Subcutaneous abdominal adipose tissue (tissue), 5 donors: Measurements from ENCODE around the gene CRYBA1.

Experiments used
- H3K27ac ChIP-seq: one replicate; pipeline ENCODE4 v1.7.0; 2013; ENCODE audit warnings: low read depth, mild to moderate bottlenecking, inconsistent platforms, low read length, moderate library complexity
- H3K27me3 ChIP-seq, 5 donors: one replicate each; pipeline ENCODE4 v1.7.0; 2013; ENCODE audit warnings: low read length in 5 of 5, inconsistent platforms in 1 of 5; ENCODE audit not compliant: control insufficient read depth in 5 of 5, insufficient read depth in 4 of 5
- H3K36me3 ChIP-seq, 5 donors: one replicate each; pipeline ENCODE4 v1.7.0; 2013; ENCODE audit warnings: low read length in 5 of 5; ENCODE audit not compliant: control insufficient read depth in 5 of 5, insufficient read depth in 5 of 5
- H3K4me1 ChIP-seq, 5 donors: one replicate each; pipeline ENCODE4 v1.7.0; 2013; ENCODE audit warnings: low read length in 5 of 5, mild to moderate bottlenecking in 3 of 5, moderate library complexity in 1 of 5; ENCODE audit not compliant: control insufficient read depth in 5 of 5, insufficient read depth in 5 of 5
- H3K4me3 ChIP-seq, 5 donors: one replicate each; pipeline ENCODE4 v1.7.0; 2013; ENCODE audit warnings: low read length in 5 of 5, low read depth in 1 of 5
- H3K9ac ChIP-seq, 5 donors: one replicate each; pipeline ENCODE4 v1.7.0; 2013; ENCODE audit warnings: low read length in 5 of 5, mild to moderate bottlenecking in 4 of 5, moderate library complexity in 3 of 5
- H3K9me3 ChIP-seq, 5 donors: one replicate each; pipeline ENCODE4 v1.7.0; 2013; ENCODE audit warnings: low read length in 5 of 5; ENCODE audit not compliant: control insufficient read depth in 5 of 5
- donor health status: healthy.
- donor health status: healthy.
- donor health status: healthy.
- donor health status: healthy.
- donor health status: healthy.

Gene CRYBA1

DNA sequence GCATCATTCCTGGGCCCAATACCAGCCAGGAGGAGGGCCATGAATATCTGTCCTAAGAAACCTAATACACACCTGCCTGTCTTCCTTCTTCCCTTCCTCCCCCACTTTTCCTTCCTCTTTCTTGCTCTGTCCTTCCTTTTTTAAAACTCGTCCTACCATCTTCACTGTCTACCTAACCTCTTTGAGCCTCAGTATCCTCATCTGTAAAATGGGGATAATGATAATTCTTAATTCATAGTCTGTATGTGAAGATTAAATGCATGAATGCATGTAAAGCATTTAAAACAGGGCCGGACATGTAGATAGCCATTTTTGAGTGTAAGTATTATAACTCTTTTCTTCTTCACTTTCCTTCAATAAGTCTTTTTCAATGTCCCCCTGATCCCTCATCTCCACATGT is 560 bp downstream of the CRYBA1 start:
- Histone ChIP-seq H3K4me1 (peaks cover 0 to 6% (median 4%) of the 10 kb centered on the region in 5 donors), H3K27ac (no peak overlapping the region), H3K27me3 (no peaks in the 10 kb centered on the region), H3K36me3 (peaks cover 0 to 5% (median 0%) of the 10 kb centered on the region in 5 donors), H3K9me3 (no peaks in the 10 kb centered on the region), H3K4me3 (no peak overlapping the region), H3K9ac (no peak overlapping the region)

DNA sequence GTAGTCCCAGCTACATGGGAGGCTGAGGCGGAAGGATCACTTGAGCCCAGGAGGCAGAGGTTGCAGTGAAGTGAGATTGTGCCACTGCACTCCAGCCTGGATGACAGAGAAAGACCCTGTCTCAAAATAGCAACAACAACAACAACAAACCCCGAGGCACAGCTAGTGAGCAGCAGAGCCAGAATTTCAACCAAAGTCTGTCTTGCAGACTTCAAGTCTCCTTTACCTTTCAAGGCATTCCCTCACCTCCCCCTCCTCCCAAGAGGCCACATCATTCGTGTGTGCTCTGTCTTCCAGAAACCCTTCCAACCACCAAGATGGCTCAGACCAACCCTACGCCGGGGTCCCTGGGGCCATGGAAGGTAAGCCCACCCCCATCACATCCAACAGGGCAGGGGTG is 2.2 kb downstream of the CRYBA1 start:
- Histone ChIP-seq H3K9ac (no peak overlapping the region), H3K36me3 (peaks cover 0 to 5% (median 0%) of the 10 kb centered on the region in 5 donors), H3K27ac (no peak overlapping the region), H3K4me1 (peaks cover 0 to 9% (median 6%) of the 10 kb centered on the region in 5 donors), H3K4me3 (no peak overlapping the region), H3K9me3 (no peaks in the 10 kb centered on the region), H3K27me3 (no peaks in the 10 kb centered on the region)

- peaks cover 0 to 9% (median 0%) of the 10 kb centered on the region in 5 donors for H3K36me3 ChIP-seq
- no peaks in the 10 kb centered on the region for H3K9me3 ChIP-seq
- peaks cover 0 to 18% (median 15%) of the 10 kb centered on the region in 5 donors for H3K4me1 ChIP-seq
- no peaks in the 10 kb centered on the region for H3K27me3 ChIP-seq
- H3K4me3 ChIP-seq: no peak overlapping the region
- no peak overlapping the region for H3K27ac ChIP-seq
- H3K9ac ChIP-seq: no peak overlapping the region
Observed at GRCh38 chr17:29250666-29251065, 4.0 kb downstream of the CRYBA1 start.

DNA sequence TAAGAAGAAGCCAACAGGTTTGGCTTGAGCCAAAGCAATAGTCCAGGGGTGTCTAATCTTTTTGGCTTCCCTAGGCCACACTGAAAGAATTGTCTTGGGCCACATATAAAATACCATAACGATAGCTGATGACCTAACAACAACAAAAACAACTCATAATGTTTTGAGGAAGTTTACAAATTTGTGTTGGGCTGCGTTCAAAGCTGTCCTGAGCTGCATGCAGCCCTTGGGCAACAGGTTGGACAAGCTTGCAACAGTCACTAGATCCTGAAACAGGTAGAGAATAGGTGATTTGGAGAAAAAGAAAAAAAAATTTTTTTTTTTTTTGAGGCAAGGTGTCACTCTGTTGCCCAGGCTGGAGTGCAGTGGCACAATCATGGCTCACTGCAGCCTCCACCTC is 4.5 kb downstream of the CRYBA1 start:
- Histone ChIP-seq H3K27me3 (no peaks in the 10 kb centered on the region), H3K9ac (no peak overlapping the region), H3K9me3 (no peaks in the 10 kb centered on the region), H3K4me3 (no peak overlapping the region), H3K27ac (no peak overlapping the region), H3K36me3 (peaks cover 0 to 9% (median 0%) of the 10 kb centered on the region in 5 donors), H3K4me1 (peaks cover 0 to 23% (median 19%) of the 10 kb centered on the region in 5 donors)

DNA sequence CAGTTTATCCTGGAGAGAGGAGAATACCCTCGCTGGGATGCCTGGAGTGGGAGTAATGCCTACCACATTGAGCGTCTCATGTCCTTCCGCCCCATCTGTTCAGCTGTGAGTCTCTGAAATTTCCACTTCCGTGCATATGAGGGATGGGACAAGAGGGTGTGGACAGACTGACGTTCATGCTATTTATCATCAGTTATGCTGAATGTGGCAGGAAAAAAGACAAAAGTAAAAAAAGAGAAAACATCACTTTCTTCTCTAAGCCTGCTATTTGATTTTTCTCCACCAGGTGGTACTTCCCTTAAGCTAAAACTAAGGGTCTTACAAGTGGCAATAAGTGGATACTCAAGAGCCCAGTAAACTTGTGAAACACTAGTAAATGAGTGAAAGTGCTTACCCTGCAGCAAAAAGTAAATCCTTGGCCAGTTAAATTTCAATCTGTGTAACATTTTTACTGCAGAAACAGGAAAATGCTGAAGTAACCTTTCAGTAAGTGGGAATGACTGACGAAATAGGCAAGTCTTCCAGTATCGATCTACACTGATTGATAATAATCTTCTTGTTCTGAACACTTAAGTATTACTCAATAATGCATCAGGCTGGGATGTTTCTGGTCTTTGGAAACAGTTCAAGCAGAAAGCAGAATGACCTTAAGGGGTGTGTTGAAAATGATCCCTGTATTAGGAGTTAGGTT is 5.6 kb downstream of the CRYBA1 start:
- Histone ChIP-seq H3K9ac (no peak overlapping the region), H3K4me3 (no peak overlapping the region), H3K27ac (no peak overlapping the region), H3K9me3 (no peaks in the 10 kb centered on the region), H3K4me1 (peaks cover 2 to 34% (median 28%) of the 10 kb centered on the region in 5 donors), H3K27me3 (no peaks in the 10 kb centered on the region), H3K36me3 (peaks cover 0 to 9% (median 0%) of the 10 kb centered on the region in 5 donors)

DNA sequence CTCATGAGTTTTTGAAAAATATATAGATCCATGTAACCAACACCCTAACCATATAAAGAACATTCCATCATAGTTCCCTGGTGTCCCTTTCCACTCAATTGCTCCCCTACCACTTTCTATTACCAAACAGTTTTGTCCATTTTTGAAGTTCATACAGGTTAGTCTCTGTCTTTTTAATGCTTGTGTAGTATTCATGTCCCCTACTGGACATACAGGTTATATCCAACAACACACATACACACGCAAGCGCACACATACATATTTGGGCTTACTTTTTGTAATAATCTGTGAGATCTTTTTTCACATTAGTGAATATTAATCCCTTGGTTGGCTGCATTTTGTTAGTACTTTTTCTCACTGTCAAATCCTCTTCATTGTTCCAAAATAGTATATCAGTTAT is 6.4 kb downstream of the CRYBA1 start:
- Histone ChIP-seq H3K36me3 (peaks cover 0 to 9% (median 0%) of the 10 kb centered on the region in 5 donors), H3K27me3 (no peaks in the 10 kb centered on the region), H3K9me3 (no peaks in the 10 kb centered on the region), H3K4me3 (no peak overlapping the region), H3K4me1 (peaks cover 2 to 42% (median 36%) of the 10 kb centered on the region in 5 donors), H3K9ac (no peak overlapping the region), H3K27ac (no peak overlapping the region)

- peaks cover 3 to 28% (median 15%) of the 10 kb centered on the region in 5 donors for H3K36me3 ChIP-seq
- H3K9me3 ChIP-seq: no peaks in the 10 kb centered on the region
- H3K9ac ChIP-seq: no peak overlapping the region
- H3K4me1 ChIP-seq: peaks cover 2 to 45% (median 41%) of the 10 kb centered on the region in 5 donors
- H3K27ac ChIP-seq: peak overlapping the region; percentile 80
- H3K27me3 ChIP-seq: no peaks in the 10 kb centered on the region
- no peak overlapping the region for H3K4me3 ChIP-seq
Observed at GRCh38 chr17:29255926-29256522, 9.4 kb downstream of the CRYBA1 start.

DNA sequence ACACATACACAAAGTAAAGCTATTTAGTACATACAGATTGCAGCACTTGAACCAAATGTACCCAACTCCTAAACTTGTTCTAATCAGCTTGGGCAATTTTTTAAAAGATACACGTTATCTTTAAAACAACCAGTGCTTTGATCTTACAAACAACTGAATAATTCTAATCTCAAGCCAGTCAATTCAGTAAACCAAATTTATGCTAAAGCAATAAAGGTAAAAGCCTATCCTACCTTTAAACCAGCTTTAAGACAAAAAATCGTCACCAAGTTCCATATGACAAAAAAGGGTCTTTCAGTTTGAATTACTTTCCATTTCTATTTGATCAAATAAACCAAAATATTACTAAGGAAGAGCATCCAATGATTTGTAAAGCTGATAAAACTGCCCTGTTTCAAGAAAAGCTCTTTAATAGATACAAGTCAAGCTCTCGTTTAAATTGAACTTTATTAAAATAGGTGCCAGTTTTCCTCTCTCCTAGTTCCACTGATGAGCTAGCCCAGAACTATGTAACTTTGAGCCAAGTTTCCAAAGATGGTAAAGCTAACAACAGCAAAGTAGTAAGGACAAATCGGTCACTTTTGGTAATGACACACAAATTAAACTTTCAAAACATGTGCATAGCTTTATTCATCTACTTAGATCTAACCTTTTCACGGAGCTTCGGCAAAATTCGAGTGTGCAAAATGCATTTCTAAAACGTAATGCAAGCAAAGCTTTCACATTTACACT is 10.2 kb downstream of the CRYBA1 start:
- Histone ChIP-seq H3K9ac (peak overlapping the region in 2 of 5 donors; percentile 45 to 51), H3K27ac (peak overlapping the region; percentile 80), H3K4me3 (no peak overlapping the region), H3K4me1 (peaks cover 2 to 44% (median 39%) of the 10 kb centered on the region in 5 donors), H3K36me3 (peaks cover 9 to 33% (median 21%) of the 10 kb centered on the region in 5 donors), H3K9me3 (no peaks in the 10 kb centered on the region), H3K27me3 (no peaks in the 10 kb centered on the region)

DNA sequence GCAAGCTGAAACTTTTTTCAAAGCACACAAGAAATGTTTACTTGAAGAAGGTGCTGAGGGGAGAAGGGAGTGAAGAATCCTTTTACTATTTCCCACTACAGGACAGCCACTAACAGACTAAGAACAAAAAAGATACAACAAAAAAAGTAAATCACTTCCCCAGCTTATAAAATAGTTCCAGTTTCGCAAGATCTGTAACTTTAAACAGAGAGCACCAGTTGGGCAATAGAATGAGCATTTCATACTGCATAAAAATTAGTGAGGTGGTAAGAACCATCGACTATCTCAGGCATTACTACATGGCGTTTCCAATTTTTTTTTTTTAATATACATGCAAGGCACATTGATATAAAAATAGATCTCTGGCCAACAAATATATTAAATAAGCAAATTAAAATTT is 11.1 kb downstream of the CRYBA1 start:
- H3K9ac ChIP-seq: peak overlapping the region in 1 of 5 donors; percentile 20
- H3K9me3 ChIP-seq: no peaks in the 10 kb centered on the region
- H3K27ac ChIP-seq: peak overlapping the region; percentile 80
- H3K4me1 ChIP-seq: peaks cover 0 to 42% (median 32%) of the 10 kb centered on the region in 5 donors
- no peak overlapping the region for H3K4me3 ChIP-seq
- H3K36me3 ChIP-seq: peaks cover 10 to 39% (median 28%) of the 10 kb centered on the region in 5 donors
- no peaks in the 10 kb centered on the region for H3K27me3 ChIP-seq

DNA sequence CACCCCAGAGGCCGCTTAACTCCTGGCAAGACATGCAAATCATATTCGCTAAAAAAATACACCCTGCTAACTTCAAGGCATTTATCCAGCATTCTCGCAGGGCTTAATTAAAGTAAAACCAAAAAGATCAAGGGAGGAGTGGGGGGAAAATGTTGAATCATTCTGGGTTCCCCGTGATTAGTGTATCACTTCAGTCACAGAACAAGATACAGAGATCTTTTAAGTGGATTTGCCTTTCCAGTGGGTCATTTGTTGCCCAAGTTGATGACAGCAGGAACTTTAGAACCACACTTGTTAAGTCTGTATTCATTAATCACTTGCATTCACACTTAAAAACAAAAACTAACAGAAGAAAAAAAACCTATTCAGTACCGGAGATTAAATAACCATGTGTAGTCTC is 17.3 kb downstream of the CRYBA1 start:
- Histone ChIP-seq H3K9me3 (no peaks in the 10 kb centered on the region), H3K4me1 (peaks cover 0 to 10% (median 0%) of the 10 kb centered on the region in 5 donors), H3K36me3 (peaks cover 29 to 64% (median 51%) of the 10 kb centered on the region in 5 donors), H3K27me3 (no peaks in the 10 kb centered on the region), H3K9ac (no peak overlapping the region), H3K4me3 (no peak overlapping the region), H3K27ac (no peak overlapping the region)
